WTC11 (cell line): ENCODE measurements around the gene TRAF7.

Source experiments
- CBFB ChIP-seq: sonication (generic); formaldehyde crosslinking; IDR thresholded peaks from 2 replicates; pipeline ENCODE4 v1.8.1; 2022; ENCODE audit warnings: mild to moderate bottlenecking, low read depth, missing genetic modification reagents
- CTCF ChIP-seq: fragments of 200-600 bp; IDR thresholded peaks from 2 replicates; pipeline ENCODE4 v1.8.0; 2022; ENCODE audit warnings: antibody characterized with exemption
- E2F4 ChIP-seq: sonication (generic); formaldehyde crosslinking; IDR thresholded peaks from 2 replicates; pipeline ENCODE4 v1.8.1; 2022; ENCODE audit warnings: low read depth, mild to moderate bottlenecking, moderate library complexity, missing genetic modification reagents, borderline replicate concordance
- ETV6 ChIP-seq: sonication (generic); formaldehyde crosslinking; IDR thresholded peaks from 2 replicates; pipeline ENCODE4 v1.8.1; 2022; ENCODE audit warnings: mild to moderate bottlenecking, missing genetic modification reagents
- HMGXB4 ChIP-seq: sonication (generic); formaldehyde crosslinking; IDR thresholded peaks from 2 replicates; pipeline ENCODE4 v1.8.1; 2023; ENCODE audit warnings: mild to moderate bottlenecking, moderate library complexity, missing genetic modification reagents
- IRF1 ChIP-seq: sonication (generic); formaldehyde crosslinking; IDR thresholded peaks from 2 replicates; pipeline ENCODE4 v1.8.0; 2023; ENCODE audit warnings: missing genetic modification reagents
- IRF2 ChIP-seq: sonication (generic); formaldehyde crosslinking; IDR thresholded peaks from 2 replicates; pipeline ENCODE4 v1.8.0; 2022; ENCODE audit warnings: low read depth, missing genetic modification reagents, borderline replicate concordance
- JUN ChIP-seq: sonication (generic); formaldehyde crosslinking; IDR thresholded peaks from 2 replicates; pipeline ENCODE4 v1.8.0; 2023; ENCODE audit warnings: mild to moderate bottlenecking, missing genetic modification reagents
- MAX ChIP-seq: sonication (generic); formaldehyde crosslinking; IDR thresholded peaks from 2 replicates; pipeline ENCODE4 v1.8.0; 2022; ENCODE audit warnings: mild to moderate bottlenecking, missing genetic modification reagents
- USF2 ChIP-seq: sonication (generic); formaldehyde crosslinking; IDR thresholded peaks from 2 replicates; pipeline ENCODE4 v1.8.1; 2023; ENCODE audit warnings: mild to moderate bottlenecking, missing genetic modification reagents, moderate library complexity
- ZNF219 ChIP-seq: sonication (generic); formaldehyde crosslinking; IDR thresholded peaks from 2 replicates; pipeline ENCODE4 v1.8.0; 2023; ENCODE audit warnings: missing genetic modification reagents, mild to moderate bottlenecking, borderline replicate concordance
- ZNF281 ChIP-seq: sonication (generic); formaldehyde crosslinking; IDR thresholded peaks from 2 replicates; pipeline ENCODE4 v1.8.0; 2023; ENCODE audit warnings: mild to moderate bottlenecking, missing genetic modification reagents
- ZNF512 ChIP-seq: sonication (generic); formaldehyde crosslinking; IDR thresholded peaks from 2 replicates; pipeline ENCODE4 v1.8.1; 2022; ENCODE audit warnings: missing genetic modification reagents, borderline replicate concordance

GRCh38 chr16:2200313-2200712 is 44.7 kb downstream of the TRAF7 start:
- TF ChIP-seq CBFB (CRISPR knock-in tag): no peak
- TF ChIP-seq HMGXB4 (CRISPR knock-in tag): no peak
- no peak for TF ChIP-seq CTCF
- TF ChIP-seq ETV6 (CRISPR knock-in tag): no peak
- TF ChIP-seq MAX (CRISPR knock-in tag): no peak
- no peak for TF ChIP-seq E2F4 (CRISPR knock-in tag)
- TF ChIP-seq IRF1 (CRISPR knock-in tag): no peak
- no peak for TF ChIP-seq JUN (CRISPR knock-in tag)
- TF ChIP-seq ZNF512 (CRISPR knock-in tag): no peak
- TF ChIP-seq IRF2 (CRISPR knock-in tag): no peak
- TF ChIP-seq ZNF219: no peak
- TF ChIP-seq USF2: no peak
- no peak for TF ChIP-seq ZNF281 (CRISPR knock-in tag)
